HCT116 (cell line): ENCODE results near the gene PROX2.

Experiments
- CEBPB ChIP-seq: IDR thresholded peaks from 2 replicates; pipeline ENCODE4 v1.6.1; 2012; ENCODE audit warnings: low read depth
- EZH2 ChIP-seq: fragments of 200-600 bp; sonication (generic); IDR thresholded peaks from 2 replicates; pipeline ENCODE4 v1.6.1; 2017; ENCODE audit warnings: antibody characterized with exemption, mixed run types
- SP1 ChIP-seq: IDR thresholded peaks from 2 replicates; pipeline ENCODE4 v1.6.1; 2012; ENCODE audit warnings: low read depth
- TF ChIP-seq, protein P1 (sequence below), 3 experiments: fragments of 200-600 bp in 1 of 3; sonication (generic) in 1 of 3; IDR thresholded peaks in 2 of 3; conservative IDR thresholded peaks in 1 of 3; 2 replicates each; pipeline ENCODE4 v1.5.1; 2012 to 2017; ENCODE audit warnings: low read depth in 2 of 3, low read length in 2 of 3, antibody characterized with exemption in 1 of 3, borderline replicate concordance in 1 of 3, control low read depth in 1 of 3, mild to moderate bottlenecking in 1 of 3, mixed read lengths in 1 of 3, mixed run types in 1 of 3, moderate library complexity in 1 of 3; ENCODE audit not compliant: insufficient read depth in 1 of 3

DNA sequence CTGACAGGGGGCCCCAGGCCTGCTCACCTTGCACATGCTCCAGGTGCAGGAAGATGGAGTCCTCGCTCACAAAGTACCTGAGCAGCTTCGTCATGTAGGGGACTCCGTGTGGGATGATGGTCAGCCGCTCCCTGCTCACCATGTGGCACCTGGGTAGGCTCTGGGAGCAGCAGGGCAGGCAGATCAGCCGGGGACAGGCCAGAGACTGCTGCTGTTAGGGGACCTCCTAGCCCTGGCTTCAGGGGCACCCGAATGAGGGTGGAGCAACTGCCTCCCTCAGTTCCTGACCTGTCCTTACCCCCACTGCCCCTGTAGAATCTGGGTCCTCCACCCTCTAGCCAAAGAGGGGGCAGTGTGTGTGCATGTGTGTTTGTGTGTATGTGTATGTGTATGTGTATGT is 35.3 kb upstream of the PROX2 start:
- no peak for TF ChIP-seq CEBPB
- TF ChIP-seq, protein P1, sequence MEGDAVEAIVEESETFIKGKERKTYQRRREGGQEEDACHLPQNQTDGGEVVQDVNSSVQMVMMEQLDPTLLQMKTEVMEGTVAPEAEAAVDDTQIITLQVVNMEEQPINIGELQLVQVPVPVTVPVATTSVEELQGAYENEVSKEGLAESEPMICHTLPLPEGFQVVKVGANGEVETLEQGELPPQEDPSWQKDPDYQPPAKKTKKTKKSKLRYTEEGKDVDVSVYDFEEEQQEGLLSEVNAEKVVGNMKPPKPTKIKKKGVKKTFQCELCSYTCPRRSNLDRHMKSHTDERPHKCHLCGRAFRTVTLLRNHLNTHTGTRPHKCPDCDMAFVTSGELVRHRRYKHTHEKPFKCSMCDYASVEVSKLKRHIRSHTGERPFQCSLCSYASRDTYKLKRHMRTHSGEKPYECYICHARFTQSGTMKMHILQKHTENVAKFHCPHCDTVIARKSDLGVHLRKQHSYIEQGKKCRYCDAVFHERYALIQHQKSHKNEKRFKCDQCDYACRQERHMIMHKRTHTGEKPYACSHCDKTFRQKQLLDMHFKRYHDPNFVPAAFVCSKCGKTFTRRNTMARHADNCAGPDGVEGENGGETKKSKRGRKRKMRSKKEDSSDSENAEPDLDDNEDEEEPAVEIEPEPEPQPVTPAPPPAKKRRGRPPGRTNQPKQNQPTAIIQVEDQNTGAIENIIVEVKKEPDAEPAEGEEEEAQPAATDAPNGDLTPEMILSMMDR (IDR thresholded peaks at IDR 0.05 in 2 of 3, conservative IDR thresholded peaks at IDR 0.05 in 1 of 3; ENCODE audit: borderline replicate concordance in 1 of 3, insufficient read depth in 1 of 3, low read depth in 2 of 3, low read length in 2 of 3): no peak
- no peak for TF ChIP-seq SP1
- no peak for TF ChIP-seq EZH2
